Endothelial cell of umbilical vein (primary cell): ENCODE results near the gene RSBN1. TPM values are rescaled to one million over a fixed set of nuclear protein-coding genes. Genes with fewer than 3 reads are reported as not detected.

Experiments used
- BruUV-seq: library from RNA; stranded (reverse); fragments of 400-500 nt; replicated peaks from 2 replicates; lab custom pipeline; 2021; lab: Mats Ljungman, UMichigan
- CTCF ChIA-PET: fragments of 300-600, 350-600 bp; sonication (Branson Sonifier 250); formaldehyde crosslinking; loops from one replicate; lab custom pipeline; 2021; ENCODE audit warnings: antibody characterized with exemption, inconsistent platforms; lab: Charles Lee
- POLR2A ChIA-PET: fragments of 300-600, 350-600 bp; sonication (Branson Sonifier 250); formaldehyde crosslinking; loops from one replicate; lab custom pipeline; 2021; ENCODE audit warnings: antibody characterized with exemption, inconsistent platforms; lab: Charles Lee
- DNase-seq: peaks from one replicate; pipeline ENCODE4 v3.0.0-alpha.2; 2011; ENCODE audit warnings: low read depth, low spot score
- FAIRE-seq: peaks from 2 replicates; lab custom pipeline; 2011; peaks lifted over from hg19 to GRCh38; lab: Jason Lieb, UNC
- H2AFZ ChIP-seq: 2 replicates; pipeline ENCODE4 v1.6.0; 2012; ENCODE audit warnings: low read depth, low read length, control low read depth, inconsistent platforms
- H3K27ac ChIP-seq: 2 replicates; pipeline ENCODE4 v1.5.1; 2011; ENCODE audit warnings: low read depth, mild to moderate bottlenecking, control low read depth, low read length, moderate library complexity; ENCODE audit not compliant: insufficient read depth
- H3K27me3 ChIP-seq, 2 experiments: 2 replicates each; pipeline versions ENCODE4 v1.6.0 to v1.6.1; 2011; ENCODE audit warnings: low read length in 2 of 2, mixed read lengths in 1 of 2; ENCODE audit not compliant: control insufficient read depth in 2 of 2, insufficient read depth in 2 of 2
- H3K36me3 ChIP-seq, 2 experiments: 2 replicates in 1 of 2; 3 replicates in 1 of 2; pipeline ENCODE4 v1.5.1; 2011; ENCODE audit warnings: low read length in 2 of 2, mild to moderate bottlenecking in 1 of 2, moderate library complexity in 1 of 2; ENCODE audit not compliant: control insufficient read depth in 2 of 2, insufficient read depth in 2 of 2; ENCODE audit errors: extremely low read depth in 1 of 2
- H3K4me1 ChIP-seq: 3 replicates; pipeline ENCODE4 v1.5.1; 2011; ENCODE audit warnings: mild to moderate bottlenecking, low read length; ENCODE audit not compliant: control insufficient read depth, insufficient read depth; ENCODE audit errors: extremely low read depth
- H3K4me2 ChIP-seq: 2 replicates; pipeline ENCODE4 v1.6.1; 2011; ENCODE audit warnings: low read length, control low read depth, mixed read lengths; ENCODE audit not compliant: insufficient read depth
- H3K4me3 ChIP-seq, 3 experiments: fragments of 200-600 bp in 1 of 3; sonication (generic), shearing (Covaris generic) in 1 of 3; replicated peaks in 1 of 3; 2 replicates each; pipeline ENCODE4 v1.5.1; 2011 to 2016; ENCODE audit warnings: control low read depth in 3 of 3, low read length in 3 of 3, mild to moderate bottlenecking in 2 of 3, inconsistent platforms in 1 of 3, low read depth in 1 of 3, moderate library complexity in 1 of 3; ENCODE audit not compliant: insufficient read depth in 1 of 3
- H3K79me2 ChIP-seq: 2 replicates; pipeline ENCODE4 v1.6.0; 2012; ENCODE audit warnings: low read length, inconsistent platforms; ENCODE audit not compliant: control insufficient read depth, insufficient read depth
- H3K9ac ChIP-seq: replicated peaks from 2 replicates; pipeline ENCODE3; 2011; ENCODE audit warnings: low read length, control low read depth; ENCODE audit not compliant: insufficient read depth; ENCODE audit errors: extremely low read depth
- H3K9me1 ChIP-seq: replicated peaks from 3 replicates; pipeline ENCODE4 v1.6.0; 2011; ENCODE audit warnings: mild to moderate bottlenecking, low read length; ENCODE audit not compliant: control insufficient read depth, insufficient read depth; ENCODE audit errors: extremely low read depth
- H3K9me3 ChIP-seq: replicated peaks from 2 replicates; pipeline ENCODE4 v1.5.1; 2012; ENCODE audit warnings: low read length, inconsistent platforms; ENCODE audit not compliant: control insufficient read depth, insufficient read depth
- H4K20me1 ChIP-seq: replicated peaks from 2 replicates; pipeline ENCODE3; 2011; ENCODE audit warnings: mild to moderate bottlenecking, low read length; ENCODE audit not compliant: control insufficient read depth, insufficient read depth; ENCODE audit errors: extremely low read depth
- CTCF ChIP-seq, 2 donors: IDR thresholded peaks; 1 replicate in 1 of 2; 2 replicates in 1 of 2; pipeline ENCODE4 v1.5.1; 2011; ENCODE audit warnings: low read length in 2 of 2, mild to moderate bottlenecking in 2 of 2, moderate library complexity in 2 of 2, control low read depth in 1 of 2, inconsistent platforms in 1 of 2, low read depth in 1 of 2; ENCODE audit not compliant: insufficient read depth in 1 of 2; ENCODE audit errors: extremely low read depth in 1 of 2
- EZH2 ChIP-seq: IDR thresholded peaks from 2 replicates; pipeline ENCODE4 v1.6.1; 2012; ENCODE audit warnings: borderline replicate concordance, low read depth, mild to moderate bottlenecking, moderate library complexity, low read length, inconsistent platforms; ENCODE audit not compliant: severe bottlenecking
- FOS ChIP-seq: IDR thresholded peaks from 2 replicates; pipeline ENCODE4 v1.6.1; 2011; ENCODE audit warnings: mild to moderate bottlenecking, low read length, moderate library complexity, borderline replicate concordance; ENCODE audit not compliant: insufficient read depth
- GATA2 ChIP-seq: IDR thresholded peaks from 2 replicates; pipeline ENCODE4 v1.7.0; 2011; ENCODE audit warnings: low read depth, mild to moderate bottlenecking, moderate library complexity, mixed read lengths, low read length; ENCODE audit not compliant: insufficient read length, insufficient read depth
- JUN ChIP-seq: IDR thresholded peaks from 2 replicates; pipeline ENCODE4 v1.6.1; 2011; ENCODE audit warnings: borderline replicate concordance, low read depth; ENCODE audit not compliant: insufficient read length, insufficient read depth
- MAX ChIP-seq: IDR thresholded peaks from 2 replicates; pipeline ENCODE4 v1.6.1; 2011; ENCODE audit not compliant: insufficient read depth, insufficient read length
- MYC ChIP-seq: IDR thresholded peaks from one replicate; pipeline ENCODE4 v1.6.1; 2011; ENCODE audit warnings: mild to moderate bottlenecking, low read depth, low read length
- POLR2A ChIP-seq: IDR thresholded peaks from 2 replicates; pipeline ENCODE4 v1.6.1; 2012; ENCODE audit warnings: low read depth, mild to moderate bottlenecking, control low read depth, low read length
- POLR2AphosphoS5 ChIP-seq: IDR thresholded peaks from 2 replicates; pipeline ENCODE4 v1.6.1; 2012; ENCODE audit warnings: low read depth, mild to moderate bottlenecking, control low read depth, low read length, moderate library complexity; ENCODE audit not compliant: insufficient read depth
- dilution Hi-C: fragments of 300-500 bp; cut with MboI; formaldehyde crosslinking; loops from one replicate; pipeline ENCODE4 v1.15.0; 2019; ENCODE audit warnings: low sequenced_read_pairs; ENCODE audit not compliant: extremely low pct_ligation_motif_present
- intact Hi-C: fragments of 100-400 bp; cut with micrococcal nuclease; formaldehyde crosslinking; loops from one replicate; pipeline ENCODE4 v1.10.0; 2022
- polyA plus RNA-seq, 4 experiments: library from polyadenylated mRNA; depleted of rRNA in 3 of 4; stranded (reverse) in 3 of 4; unstranded in 1 of 4; fragments of >200 nt; gene quantifications; 2 replicates each; pipeline versions ENCODE4 v1.2.1 to v1.2.3, GENCODE V29; 2011 to 2012; ENCODE audit warnings: missing spikeins in 1 of 4
- total RNA-seq: library from RNA; stranded (reverse); gene quantifications from 2 replicates; pipeline ENCODE4 v1.2.3, GENCODE V29; 2021

Gene RSBN1
- total and polyA plus RNA-seq, 2 donors (not counting 3 experiments of a cell fraction or from before 2014, with no cell fraction given) = 4.0 to 13.4 TPM

DNA sequence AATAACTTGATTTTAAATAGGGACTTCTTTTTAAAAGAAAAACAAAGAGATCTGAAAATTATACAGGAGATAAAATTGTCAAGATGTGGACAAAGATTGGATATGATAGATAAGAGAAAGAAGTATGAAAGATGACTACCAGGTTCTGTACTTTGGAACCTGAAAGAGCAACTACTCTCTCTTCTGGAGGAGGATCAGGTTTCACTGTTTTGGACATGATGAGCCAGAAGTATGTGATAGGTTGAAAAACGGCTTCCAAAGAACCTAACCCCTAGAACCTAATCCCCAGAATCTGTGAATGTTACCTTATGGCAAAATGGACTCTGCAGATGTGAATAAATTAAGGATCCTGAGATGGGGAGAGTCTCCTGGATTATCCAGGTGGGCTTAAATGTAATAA lies 26.2 kb downstream of the RSBN1 start:
- Histone ChIP-seq H3K27ac (no peak overlapping the region), H3K36me3 (no peaks in the 10 kb centered on the region), H3K27me3 (no peaks in the 10 kb centered on the region), H3K9me1 (no peaks in the 10 kb centered on the region), H3K79me2 (peaks cover 56% of the 10 kb centered on the region), H2AFZ (no peak overlapping the region), H3K4me3 (no peak overlapping the region), H3K9me3 (no peaks in the 10 kb centered on the region), H4K20me1 (peaks cover 2% of the 10 kb centered on the region), H3K9ac (no peak overlapping the region), H3K4me2 (no peak overlapping the region), H3K4me1 (peaks cover 7% of the 10 kb centered on the region)
- ChIA-PET POLR2A (no interaction called here), CTCF (interaction anchor here (0.7 to 1.0 kb wide), 2 partner anchors 14 to 23 kb away, joined by 3 read pairs; no protein-coding TSS in a partner anchor)
- dilution Hi-C loops (no loop called here), intact Hi-C loops (no loop called here)
- TF ChIP-seq CTCF (IDR thresholded peaks at IDR 0.05; ENCODE audit: extremely low read depth in 1 of 2, insufficient read depth in 1 of 2, low read depth in 1 of 2, low read length in 2 of 2) (no peak), POLR2AphosphoS5 (no peak), POLR2A (no peak), MYC (no peak), JUN (no peak), EZH2 (no peak), FOS (no peak), GATA2 (no peak), MAX (no peak)
- FAIRE-seq (no peak), DNase-seq (no peak)
- no TSS peak for BruUV-seq
